K562 (cell line): Measurements from ENCODE around the gene ERCC2. TPM values are rescaled to one million over a fixed set of nuclear protein-coding genes. Genes with fewer than 3 reads are reported as not detected.
A peak's percentile ranks its signal among the peaks of the same experiment; 100 is the strongest.

Source experiments
- ATAC-seq: fragments of 200-7000 bp; cut with Tn5 transposase; 3 replicates; pipeline ENCODE4 v1.9.1; 2020; ENCODE audit warnings: moderate library complexity
- BruUV-seq: library from RNA; stranded (reverse); fragments of 400-500 nt; replicated peaks from 2 replicates; lab custom pipeline; 2021; lab: Mats Ljungman, UMichigan
- CTCF ChIA-PET: fragments of 300-600 bp; formaldehyde crosslinking; extraction: SDS; loops from one replicate; lab custom pipeline; 2021; ENCODE audit warnings: low intra/inter-chr PET ratio; lab: Yijun Ruan, JAX
- POLR2A ChIA-PET: fragments of 300-600, 350-650 bp; sonication (Branson Sonifier 250); formaldehyde crosslinking; extraction: SDS; loops from one replicate; lab custom pipeline; 2021; ENCODE audit warnings: antibody characterized with exemption, inconsistent platforms; lab: Yijun Ruan, JAX
- DNase-seq, 4 experiments: peaks; one replicate each; pipeline versions ENCODE4 v3.0.0 to v3.0.0-alpha.2; 2011 to 2018; ENCODE audit warnings: low spot score in 3 of 4, mixed read lengths in 3 of 4; ENCODE audit errors: extremely low read depth in 1 of 4
- FAIRE-seq: peaks from 2 replicates; lab custom pipeline; 2011; peaks lifted over from hg19 to GRCh38; lab: Jason Lieb, UNC
- H2AFZ ChIP-seq: 2 replicates; pipeline ENCODE4 v1.6.0; 2011; ENCODE audit warnings: low read depth, low read length, control low read depth, inconsistent platforms
- H3K27ac ChIP-seq: fragments of 200-600 bp; 3 replicates; pipeline ENCODE4 v1.8.0; 2011; ENCODE audit warnings: low read depth, mild to moderate bottlenecking, control low read depth, inconsistent platforms, low read length, moderate library complexity, mixed read lengths; ENCODE audit errors: extremely low read depth
- H3K27me3 ChIP-seq, 2 experiments: fragments of 300-600 bp in 1 of 2; 2 replicates in 1 of 2; 3 replicates in 1 of 2; pipeline versions ENCODE4 v1.6.0 to v1.8.0; 2011; ENCODE audit warnings: inconsistent platforms in 2 of 2, low read length in 2 of 2, mild to moderate bottlenecking in 1 of 2, mixed read lengths in 1 of 2, moderate library complexity in 1 of 2; ENCODE audit not compliant: control insufficient read depth in 2 of 2, insufficient read depth in 2 of 2
- H3K36me3 ChIP-seq: fragments of 300-600 bp; 3 replicates; pipeline ENCODE4 v1.8.0; 2011; ENCODE audit warnings: mild to moderate bottlenecking, low read length, inconsistent platforms; ENCODE audit not compliant: control insufficient read depth, insufficient read depth
- H3K4me1 ChIP-seq, 2 experiments: fragments of 200-600 bp in 1 of 2; replicated peaks in 1 of 2; 2 replicates in 1 of 2; 3 replicates in 1 of 2; pipeline versions ENCODE4 v1.5.1 to v1.8.0; 2011; ENCODE audit warnings: inconsistent platforms in 2 of 2, low read length in 2 of 2, mild to moderate bottlenecking in 1 of 2, mixed read lengths in 1 of 2, moderate library complexity in 1 of 2; ENCODE audit not compliant: control insufficient read depth in 2 of 2, insufficient read depth in 2 of 2
- H3K4me2 ChIP-seq: 2 replicates; pipeline ENCODE4 v1.6.1; 2011; ENCODE audit warnings: low read length, control low read depth, inconsistent platforms, mixed read lengths; ENCODE audit not compliant: insufficient read depth
- H3K4me3 ChIP-seq: fragments of 200-600 bp; sonication (generic), shearing (Covaris generic); 2 replicates; pipeline ENCODE4 v1.5.1; 2016; ENCODE audit warnings: control low read depth, inconsistent platforms
- H3K79me2 ChIP-seq: fragments of 200-600 bp; 3 replicates; pipeline ENCODE4 v1.8.0; 2011; ENCODE audit warnings: low read length, inconsistent platforms; ENCODE audit not compliant: control insufficient read depth, insufficient read depth
- H3K9ac ChIP-seq, 2 experiments: 2 replicates each; pipeline versions ENCODE4 v1.6.0 to v1.6.1; 2011; ENCODE audit warnings: low read depth in 2 of 2, low read length in 2 of 2, control low read depth in 1 of 2, inconsistent platforms in 1 of 2, mild to moderate bottlenecking in 1 of 2, mixed read lengths in 1 of 2; ENCODE audit not compliant: insufficient read depth in 1 of 2
- H3K9me1 ChIP-seq: one replicate; pipeline ENCODE4 v1.6.0; 2011; ENCODE audit warnings: inconsistent platforms, mild to moderate bottlenecking, low read length, moderate library complexity; ENCODE audit not compliant: control insufficient read depth, insufficient read depth
- H3K9me3 ChIP-seq: replicated peaks from 2 replicates; pipeline ENCODE4 v1.5.1; 2011; ENCODE audit warnings: low read depth, low read length, inconsistent platforms; ENCODE audit not compliant: control insufficient read depth, insufficient read depth
- H4K20me1 ChIP-seq: replicated peaks from 2 replicates; pipeline ENCODE4 v1.6.1; 2011; ENCODE audit warnings: low read length, inconsistent platforms, mixed read lengths; ENCODE audit not compliant: control insufficient read depth, insufficient read depth
- BMI1 ChIP-seq: fragments of 150-350 bp; IDR thresholded peaks from 2 replicates; pipeline ENCODE4 v1.6.1; 2014; ENCODE audit warnings: low read length
- ID3 ChIP-seq, 2 experiments: fragments of 250-450 bp in 1 of 2; fragments of 450-650 bp in 1 of 2; sonication (Bioruptor Pico) in 1 of 2; IDR thresholded peaks; 2 replicates each; pipeline versions ENCODE4 v1.6.1 to v1.8.0; 2016 to 2021; ENCODE audit warnings: mild to moderate bottlenecking in 2 of 2, moderate library complexity in 2 of 2, missing compliant biosample characterization in 1 of 2, missing genetic modification characterization in 1 of 2
- RBBP5 ChIP-seq: fragments of 200-600 bp; sonication (generic); IDR thresholded peaks from 2 replicates; pipeline ENCODE4 v1.6.1; 2012; ENCODE audit warnings: borderline replicate concordance, mild to moderate bottlenecking, low read length, control low read depth, inconsistent platforms; ENCODE audit not compliant: insufficient read depth, poor library complexity, severe bottlenecking
- U2AF2 ChIP-seq: fragments of 200-400 bp; formaldehyde crosslinking; optimal IDR thresholded peaks from 2 replicates; pipeline ENCODE3; 2017; ENCODE audit warnings: low read depth, mild to moderate bottlenecking, low read length
- ZNF324 ChIP-seq: fragments of 250-450 bp; sonication (Bioruptor Pico); IDR thresholded peaks from 2 replicates; pipeline ENCODE4 v1.4.0; 2020; ENCODE audit warnings: mild to moderate bottlenecking
- ZNF551 ChIP-seq: fragments of 250-450 bp; sonication (Bioruptor Pico); IDR thresholded peaks from 2 replicates; pipeline ENCODE4 v1.5.0; 2021; ENCODE audit warnings: mild to moderate bottlenecking, moderate library complexity
- ZNF77 ChIP-seq: fragments of 250-450 bp; sonication (Bioruptor Pico); IDR thresholded peaks from 2 replicates; pipeline ENCODE4 v1.5.0; 2020
- WGBS: fragments of 100-300 bp; shearing (Covaris generic); methylation state at CpG from one replicate; pipeline ENCODE4 v1.1.6; 2016; ENCODE audit warnings: low coverage, mixed read lengths; ENCODE audit not compliant: insufficient coverage; ENCODE audit errors: missing lambda C conversion rate; 5-methylcytosine and 5-hydroxymethylcytosine counted together
- in situ Hi-C: fragments of 300-500 bp; cut with MboI; formaldehyde crosslinking; loops from 4 replicates; pipeline ENCODE4 v1.15.0; 2018; ENCODE audit warnings: inconsistent platforms, mixed read lengths
- intact Hi-C: fragments of 100-400 bp; cut with micrococcal nuclease; formaldehyde crosslinking; loops from 2 replicates; pipeline ENCODE4 v1.14.2; 2022
- polyA plus RNA-seq, 8 experiments: library from polyadenylated mRNA; depleted of rRNA in 4 of 8; stranded (reverse) in 5 of 8; unstranded in 3 of 8; fragments of >200 nt; fragmentation: Nextera tagmentation in 2 of 8; fragmentation: Illumina TruSeq in 1 of 8; extraction: Ambion mirVana in 2 of 8; extraction: Trizol in 1 of 8; gene quantifications; 2 replicates each; pipeline versions ENCODE4 v1.2.1 to v1.2.3, GENCODE V29; 2011 to 2014; ENCODE audit warnings: inconsistent platforms in 1 of 8, missing spikeins in 1 of 8
- total RNA-seq, 7 experiments: library from RNA; depleted of rRNA in 6 of 7; stranded (reverse); fragments of >200 nt in 6 of 7; fragmentation: Illumina TruSeq in 2 of 7; extraction: Trizol in 2 of 7; gene quantifications; 2 replicates each; pipeline versions ENCODE4 v1.2.1 to v1.2.3, GENCODE V29; 2011 to 2021; ENCODE audit warnings: low replicate concordance in 1 of 7

The ERCC2 gene
- total and polyA plus RNA-seq, 9 of the 15 experiments (the other 6 are each of a cell fraction or from before 2014, with no cell fraction given), result 2.2 to 55.9 (median 23.4) TPM

GRCh38 chr19:45413497-45413896, 43.1 kb upstream of the ERCC2 start:
- TF ChIP-seq BMI1, result no peak
- TF ChIP-seq U2AF2, result no peak
- TF ChIP-seq ZNF77 (CRISPR knock-in tag), result no peak
- TF ChIP-seq RBBP5, result no peak
- no peak for TF ChIP-seq ZNF551 (CRISPR knock-in tag)
- no peak for TF ChIP-seq ID3 (CRISPR knock-in tag; IDR thresholded peaks at IDR 0.05)
- TF ChIP-seq ID3 (tag; IDR thresholded peaks at IDR 0.05), result no peak
- no peak for TF ChIP-seq ZNF324
- Histone ChIP-seq H3K4me3 (no peak overlapping the region), H3K27me3 (no peaks in the 10 kb centered on the region), H2AFZ (no peak overlapping the region), H3K4me2 (no peak overlapping the region), H4K20me1 (no peaks in the 10 kb centered on the region), H3K9me1 (no peaks in the 10 kb centered on the region), H3K4me1 (peaks cover 2 to 23% of the 10 kb centered on the region in 2 experiments; a peak in 4 of 5 replicates), H3K79me2 (peaks cover 11% of the 10 kb centered on the region; the same call in 2 of the 3 replicates), H3K36me3 (peaks cover 70% of the 10 kb centered on the region; the same call in 2 of the 3 replicates), H3K9me3 (no peaks in the 10 kb centered on the region), H3K27ac (no peak overlapping the region), H3K9ac (peak overlapping the region in 1 of 2 experiments; percentile 64; a peak in 1 of 4 replicates)
- ChIA-PET POLR2A (interaction anchor here (1.3 kb wide), 1 partner anchor 11 kb away, joined by 3 read pairs; no protein-coding TSS in a partner anchor), CTCF (no interaction called here)
- in situ Hi-C loops, result no loop called here
- no peak for DNase-seq
- intact Hi-C loops, result no loop called here
- WGBS, result 84% methylated on average over 6 of the region's 6 CpGs
- ATAC-seq, result no peak
- no TSS peak for BruUV-seq
- FAIRE-seq, result no peak
